Erythroblast (primary cell): ENCODE data around the gene LPCAT2.

ENCODE experiments used
- GATA1 ChIP-seq: IDR thresholded peaks from 2 replicates; pipeline ENCODE4 v1.6.1; 2011; ENCODE audit warnings: low read depth, mild to moderate bottlenecking, control low read depth, low read length, moderate library complexity
- POLR2A ChIP-seq: IDR thresholded peaks from 2 replicates; pipeline ENCODE4 v1.6.1; 2011; ENCODE audit warnings: mild to moderate bottlenecking, low read length

- TF ChIP-seq POLR2A (no peak), GATA1 (no peak)
Measured at GRCh38 chr16:55622930-55623561, 114.2 kb downstream of the LPCAT2 start.
